SIG-M5 treated with dmso at 0.1 percent for 504 hours (cell line): Measurements from ENCODE around the gene C17orf113.

Experiments used
- DNase-seq: peaks from one replicate; lab custom pipeline; 2025; ENCODE audit not compliant: unreplicated experiment; lab: John Stamatoyannopoulos, UW

The C17orf113 gene

DNA sequence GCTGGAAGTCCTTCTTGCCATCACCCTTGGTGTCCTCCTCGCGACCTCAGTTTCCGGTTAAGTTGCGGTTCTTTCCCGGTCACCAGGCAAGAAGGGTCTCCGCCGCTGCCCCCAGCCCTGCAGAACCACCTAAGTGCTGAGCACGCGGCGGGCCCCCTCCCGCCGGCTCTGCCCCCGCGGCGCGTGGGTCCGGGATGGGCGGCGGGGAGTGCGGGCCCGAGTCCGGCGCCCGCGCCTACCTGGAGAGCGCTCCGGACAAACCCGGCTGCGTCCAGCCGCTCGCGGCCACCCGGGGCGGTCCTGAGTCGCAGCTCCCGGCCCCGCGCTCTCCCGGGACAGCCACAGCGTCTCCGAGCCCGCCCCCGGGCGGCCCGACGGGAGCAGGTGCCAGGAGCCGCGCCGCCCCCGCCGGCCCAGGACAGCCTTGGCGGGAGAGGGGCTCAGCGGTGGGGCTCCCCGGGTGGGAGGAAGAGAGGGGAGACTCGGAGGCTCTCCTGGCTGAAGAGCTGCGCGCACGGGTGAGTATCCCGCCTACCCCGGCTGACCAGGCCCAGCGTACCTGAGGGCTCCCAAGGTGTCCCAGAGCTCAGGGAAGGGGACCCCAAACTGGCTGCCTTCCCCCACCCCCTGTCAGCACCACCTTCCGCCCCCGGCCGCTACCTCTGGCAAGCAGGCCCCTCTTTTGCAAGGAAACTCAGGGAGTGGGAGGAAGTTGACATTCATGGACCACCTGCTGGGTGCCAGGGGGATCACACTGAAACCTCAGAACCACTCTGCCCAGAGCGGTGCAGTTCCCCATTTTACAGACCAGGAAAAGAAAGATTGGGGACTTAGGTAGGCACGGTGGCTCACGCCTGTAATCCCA, 22.2 kb upstream of the C17orf113 start:
- DNase-seq, result peak; percentile 41

GRCh38 chr17:42071810-42072209, 21.4 kb upstream of the C17orf113 start:
- DNase-seq, result no peak

GRCh38 chr17:42068979-42069378, 18.6 kb upstream of the C17orf113 start:
- no peak for DNase-seq

- no peak for DNase-seq
Observed at GRCh38 chr17:42067371-42068091, 17.1 kb upstream of the C17orf113 start.

DNA sequence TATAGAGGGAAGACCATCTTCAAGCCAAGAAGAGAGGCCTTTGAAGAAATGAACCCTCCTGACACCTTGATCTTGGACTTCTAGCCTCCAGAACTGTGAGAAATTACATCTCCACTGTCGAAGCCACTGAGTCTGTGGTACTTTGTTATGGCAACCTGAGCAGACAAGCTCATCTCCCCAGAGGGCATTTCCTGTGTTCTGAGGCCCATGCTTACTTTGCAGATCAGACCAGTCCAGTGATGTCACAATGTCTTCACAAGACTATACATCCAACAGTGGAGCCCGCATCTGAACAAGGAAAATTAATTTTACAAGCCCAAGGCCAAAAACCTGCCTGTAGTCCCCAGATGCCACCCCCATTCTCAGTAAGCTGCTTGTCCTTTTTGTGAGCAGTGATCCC, 14.8 kb upstream of the C17orf113 start:
- no peak for DNase-seq

DNA sequence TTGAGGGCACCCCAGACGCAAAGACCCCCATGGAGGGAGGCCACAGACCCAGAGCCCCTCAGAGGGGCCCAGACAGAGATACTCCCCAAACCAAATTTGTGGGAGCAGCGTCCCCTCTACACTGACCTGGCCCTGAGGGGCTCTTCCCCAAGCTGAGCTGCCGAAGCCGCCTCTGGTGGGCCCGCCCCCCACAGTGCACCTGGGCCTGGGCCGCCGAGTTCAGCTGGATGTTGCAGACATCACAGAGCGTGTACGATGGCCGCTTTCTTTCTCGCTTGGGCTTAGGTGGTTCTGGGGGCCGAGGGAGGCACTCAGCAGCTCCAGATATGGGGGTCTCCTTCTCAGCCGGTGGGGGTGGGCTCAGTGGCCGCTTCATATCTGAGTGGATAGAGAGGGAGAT, 12.3 kb upstream of the C17orf113 start:
- no peak for DNase-seq

GRCh38 chr17:42061646-42062487, 11.5 kb upstream of the C17orf113 start:
- no peak for DNase-seq

GRCh38 chr17:42060231-42060630, 9.8 kb upstream of the C17orf113 start:
- DNase-seq, result no peak

- DNase-seq, result no peak
Observed at GRCh38 chr17:42059815-42060214, 9.4 kb upstream of the C17orf113 start.

DNA sequence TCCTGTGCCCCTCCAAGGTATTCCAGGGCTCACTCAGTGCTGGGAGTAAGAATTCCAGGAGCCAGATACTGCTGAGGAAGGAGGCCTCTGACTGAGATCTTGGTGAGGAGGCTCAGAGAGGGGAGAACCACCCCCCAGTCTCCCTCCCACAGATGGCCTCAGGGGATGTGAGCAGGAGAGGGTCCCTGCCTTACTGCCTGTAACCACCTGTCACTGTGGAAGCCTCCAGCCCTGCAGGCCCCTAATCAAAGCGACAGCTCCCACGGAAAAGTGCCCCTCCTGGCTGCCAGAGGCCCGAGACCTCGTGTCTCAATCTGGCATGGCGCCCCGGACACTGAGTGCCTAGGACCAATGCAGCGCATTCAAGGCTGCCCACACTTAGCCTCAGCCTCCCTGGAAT, 7.7 kb upstream of the C17orf113 start:
- DNase-seq, result no peak

DNA sequence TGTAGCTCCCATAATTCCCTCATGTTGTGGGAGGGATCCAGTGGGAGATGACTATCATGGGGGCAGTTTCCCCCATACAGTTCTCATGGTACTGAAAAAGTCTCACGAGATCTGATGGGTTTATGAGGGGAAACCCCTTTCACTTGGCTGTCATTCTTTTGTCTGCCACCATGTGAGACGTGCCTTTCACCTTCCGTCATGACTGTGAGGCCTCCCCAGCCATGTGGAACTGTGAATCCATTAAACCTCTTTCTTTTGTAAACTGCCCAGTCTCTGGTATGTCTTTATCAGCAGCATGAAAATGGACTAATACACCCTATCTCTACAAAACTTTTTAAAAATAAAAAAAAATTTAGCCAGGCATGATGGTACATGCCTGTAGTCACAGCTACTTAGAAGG, 6.2 kb upstream of the C17orf113 start:
- no peak for DNase-seq

DNA sequence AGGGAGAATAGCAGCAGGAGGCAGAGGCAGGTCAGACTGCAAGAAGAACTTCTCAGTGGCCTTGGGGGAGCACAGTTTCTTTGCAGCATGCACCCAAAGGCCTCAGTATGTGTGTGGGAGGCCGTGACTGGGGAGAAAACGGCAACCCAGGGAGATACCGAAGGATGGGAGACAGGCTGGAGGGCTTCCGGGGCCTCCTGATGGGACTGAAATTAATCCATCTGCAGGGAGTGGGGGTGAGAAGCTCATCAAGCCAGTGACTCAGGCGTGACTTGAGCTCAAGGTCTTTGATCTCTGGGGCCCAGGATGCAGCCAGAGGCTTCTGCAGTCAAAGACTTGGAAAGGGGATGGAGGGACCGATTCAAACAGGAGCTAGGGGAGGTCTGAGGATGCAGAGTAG, 5.1 kb upstream of the C17orf113 start:
- DNase-seq, result no peak

DNA sequence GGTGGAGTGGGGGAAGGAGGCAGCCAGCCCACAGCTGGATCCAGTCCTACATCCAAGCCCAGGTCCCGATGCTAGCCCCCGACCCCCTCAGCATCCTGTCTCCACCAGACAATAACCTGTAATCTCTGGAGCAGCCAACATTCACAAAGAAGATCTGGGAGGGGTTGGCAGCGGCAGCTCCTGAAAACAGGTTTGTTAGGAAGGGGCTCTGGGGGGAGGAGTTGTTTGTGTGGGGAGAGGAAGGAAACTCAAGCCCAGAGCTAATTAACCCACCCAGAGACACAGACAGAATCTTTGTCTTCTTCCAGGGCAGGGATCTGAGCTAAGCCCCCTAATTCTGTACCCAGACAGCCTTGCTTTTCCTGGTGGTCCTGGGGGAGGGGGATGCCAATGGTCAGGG, 4.6 kb upstream of the C17orf113 start:
- no peak for DNase-seq

DNA sequence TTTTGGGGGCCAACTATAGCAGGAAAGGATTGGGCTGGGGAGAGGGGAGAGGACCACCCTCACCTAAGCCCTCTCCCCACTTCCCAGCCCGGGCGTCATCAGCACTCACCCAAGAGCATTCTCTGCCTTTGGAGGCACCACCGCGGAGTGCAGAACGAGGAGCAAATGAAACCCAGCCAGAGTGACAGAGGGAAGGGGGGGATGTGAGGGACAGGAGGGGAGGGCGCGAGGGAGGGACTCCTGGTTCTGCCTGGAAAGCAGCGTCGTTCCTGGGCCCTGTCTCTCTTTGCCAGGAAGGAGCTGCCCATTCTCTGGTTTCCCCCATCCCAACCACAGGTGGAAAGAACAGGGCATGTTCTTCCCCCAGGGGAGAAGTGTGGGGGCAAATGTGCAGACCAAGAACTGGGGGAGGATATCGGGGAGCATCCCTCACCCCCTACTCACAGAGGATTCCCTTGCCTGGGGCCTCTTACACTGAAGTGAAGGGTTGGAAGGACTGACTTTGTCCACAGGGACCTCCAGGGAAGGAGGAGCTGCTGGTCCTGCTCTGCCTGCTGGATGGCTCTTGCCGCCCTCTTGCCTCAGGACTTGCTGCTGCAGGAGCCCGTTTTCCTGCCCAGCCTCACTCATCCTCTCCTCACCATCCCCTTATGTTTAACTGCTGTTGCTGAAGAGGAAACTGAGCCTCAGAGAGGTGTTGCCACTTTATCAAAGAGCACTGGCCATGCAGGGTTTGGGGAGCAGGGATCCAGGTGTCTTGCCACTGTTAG, 3.5 kb upstream of the C17orf113 start:
- DNase-seq, result no peak

GRCh38 chr17:42052346-42052877, 2.0 kb upstream of the C17orf113 start:
- no peak for DNase-seq

GRCh38 chr17:42051645-42052044, 1.2 kb upstream of the C17orf113 start:
- no peak for DNase-seq

DNA sequence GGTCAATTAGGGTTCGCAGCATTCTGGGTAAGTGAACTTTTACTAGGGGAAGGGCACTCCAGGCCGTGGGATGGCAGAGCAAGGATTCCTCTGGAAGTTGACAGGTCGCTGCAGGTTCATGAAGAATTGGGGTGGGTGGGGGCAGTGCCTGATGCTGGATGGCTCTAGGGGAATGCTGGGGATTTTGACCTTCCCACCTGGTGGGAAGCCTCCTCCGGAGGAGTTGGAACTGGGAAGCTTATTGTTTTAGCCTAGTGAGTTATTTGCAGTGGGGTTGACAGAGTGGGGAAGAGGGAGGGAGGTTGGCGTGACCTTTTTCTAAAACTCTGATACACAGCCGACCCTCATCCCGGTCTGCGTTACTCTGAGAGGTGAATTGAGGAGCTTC, 606 bp upstream of the C17orf113 start:
- no peak for DNase-seq

- no peak for DNase-seq
Observed at GRCh38 chr17:42049834-42050392, 488 bp downstream of the C17orf113 start.

- no peak for DNase-seq
Observed at GRCh38 chr17:42047343-42047742, 3.1 kb downstream of the C17orf113 start.

- no peak for DNase-seq
Observed at GRCh38 chr17:42045719-42046118, 4.7 kb downstream of the C17orf113 start.
